GM12878 (cell line): ENCODE results near the gene FGF19. TPM values are rescaled to one million over a fixed set of nuclear protein-coding genes. Genes with fewer than 3 reads are reported as not detected.
A peak's percentile ranks its signal among the peaks of the same experiment; 100 is the strongest.

Source experiments
- ATAC-seq: fragments of 200-7000 bp; cut with Tn5 transposase; 3 replicates; pipeline ENCODE4 v1.9.1; 2020; ENCODE audit warnings: mild to moderate bottlenecking, moderate library complexity
- BruUV-seq: library from RNA; stranded (reverse); fragments of 400-500 nt; replicated peaks from 2 replicates; lab custom pipeline; 2021; lab: Mats Ljungman, UMichigan
- CTCF ChIA-PET: fragments of 300-600 bp; sonication (Branson Sonifier 250); formaldehyde crosslinking; extraction: SDS; loops from one replicate; lab custom pipeline; 2021; ENCODE audit warnings: inconsistent platforms; lab: Yijun Ruan, JAX
- POLR2A ChIA-PET: fragments of 350-600 bp; formaldehyde crosslinking; extraction: SDS; loops from one replicate; lab custom pipeline; 2021; ENCODE audit warnings: inconsistent platforms; lab: Charles Lee
- RAD21 ChIA-PET: fragments of 300-600 bp; sonication (Branson Sonifier 250); formaldehyde crosslinking; loops from one replicate; lab custom pipeline; 2023; ENCODE audit warnings: antibody characterized with exemption; ENCODE audit not compliant: unreplicated experiment; lab: Charles Lee
- SMC1A ChIA-PET: fragments of 300-600 bp; sonication (Branson Sonifier 250); formaldehyde crosslinking; loops from one replicate; lab custom pipeline; 2023; ENCODE audit not compliant: unreplicated experiment, uncharacterized antibody; lab: Charles Lee
- DNase-seq: peaks from one replicate; pipeline ENCODE4 v3.0.0-alpha.2; 2011; ENCODE audit warnings: low read depth, low spot score
- FAIRE-seq: peaks from 3 replicates; lab custom pipeline; 2011; peaks lifted over from hg19 to GRCh38; lab: Jason Lieb, UNC
- H2AFZ ChIP-seq: 2 replicates; pipeline ENCODE4 v1.6.0; 2011; ENCODE audit warnings: low read depth, low read length, control low read depth; ENCODE audit not compliant: control insufficient read depth
- H3K27ac ChIP-seq: 2 replicates; pipeline ENCODE4 v1.5.1; 2011; ENCODE audit warnings: control low read depth; ENCODE audit not compliant: control insufficient read depth, insufficient read depth
- H3K27me3 ChIP-seq, 2 experiments: replicated peaks in 1 of 2; 2 replicates each; pipeline versions ENCODE4 v1.6.0 to v1.6.1; 2011; ENCODE audit warnings: low read length in 1 of 2; ENCODE audit not compliant: control insufficient read depth in 2 of 2, insufficient read depth in 2 of 2
- H3K36me3 ChIP-seq, 2 experiments: 2 replicates each; pipeline ENCODE4 v1.5.1; 2011; ENCODE audit warnings: low read length in 1 of 2; ENCODE audit not compliant: control insufficient read depth in 2 of 2, insufficient read depth in 2 of 2
- H3K4me1 ChIP-seq: 2 replicates; pipeline ENCODE4 v1.6.1; 2011; ENCODE audit warnings: mild to moderate bottlenecking, low read length, moderate library complexity, mixed read lengths; ENCODE audit not compliant: control insufficient read depth, insufficient read depth
- H3K4me2 ChIP-seq: 2 replicates; pipeline ENCODE4 v1.6.0; 2011; ENCODE audit warnings: control low read depth; ENCODE audit not compliant: control insufficient read depth, insufficient read depth
- H3K4me3 ChIP-seq: fragments of 200-600 bp; sonication (generic); 2 replicates; pipeline ENCODE4 v1.5.1; 2016
- H3K79me2 ChIP-seq: 2 replicates; pipeline ENCODE4 v1.6.0; 2011; ENCODE audit warnings: low read length; ENCODE audit not compliant: control insufficient read depth, insufficient read depth
- H3K9ac ChIP-seq: 2 replicates; pipeline ENCODE4 v1.8.0; 2011; ENCODE audit warnings: low read length, control low read depth, mixed read lengths; ENCODE audit not compliant: control insufficient read depth, insufficient read depth
- H3K9me3 ChIP-seq: replicated peaks from 3 replicates; pipeline ENCODE4 v1.5.1; 2011; ENCODE audit warnings: mild to moderate bottlenecking, low read length; ENCODE audit not compliant: control insufficient read depth, insufficient read depth
- H4K20me1 ChIP-seq: 2 replicates; pipeline ENCODE4 v1.6.0; 2011; ENCODE audit not compliant: control insufficient read depth, insufficient read depth
- HDAC2 ChIP-seq: fragments of 200-600 bp; sonication (generic); IDR thresholded peaks from 2 replicates; pipeline ENCODE4 v1.6.1; 2017
- NFIC ChIP-seq: IDR thresholded peaks from 2 replicates; pipeline ENCODE4 v1.6.1; 2012; ENCODE audit warnings: low read depth, mild to moderate bottlenecking, inconsistent platforms, low read length, moderate library complexity
- POLR2A ChIP-seq: IDR thresholded peaks from 2 replicates; pipeline ENCODE4 v1.6.1; 2011; ENCODE audit warnings: low read depth, mild to moderate bottlenecking, low read length
- RAD21 ChIP-seq: IDR thresholded peaks from 2 replicates; pipeline ENCODE4 v1.6.1; 2011; ENCODE audit warnings: mild to moderate bottlenecking, low read depth, low read length, moderate library complexity; ENCODE audit not compliant: insufficient read depth
- TAF1 ChIP-seq: IDR thresholded peaks from 2 replicates; pipeline ENCODE4 v1.6.1; 2011; ENCODE audit warnings: mild to moderate bottlenecking, low read depth, low read length, borderline replicate concordance
- whole genome bisulfite sequencing: methylation state at CpG from one replicate; pipeline ENCODE4 v1.1.6; 2016; ENCODE audit warnings: low lambda C conversion rate; ENCODE audit not compliant: insufficient replicate concordance, insufficient coverage; ENCODE audit errors: missing lambda C conversion rate; 5-methylcytosine and 5-hydroxymethylcytosine counted together
- in situ Hi-C: fragments of 300-500 bp; cut with MboI; formaldehyde crosslinking; loops from 9 replicates; pipeline ENCODE4 v1.14.3; 2018; ENCODE audit warnings: mixed read lengths
- intact Hi-C: fragments of 100-400 bp; cut with micrococcal nuclease; formaldehyde crosslinking; loops from one replicate; pipeline ENCODE4 v1.14.2; 2022; ENCODE audit not compliant: unreplicated experiment
- polyA plus RNA-seq, 11 experiments: library from polyadenylated mRNA; depleted of rRNA in 4 of 11; unstranded in 6 of 11; stranded (reverse) in 5 of 11; fragments of >200 nt; fragmentation: Nextera tagmentation in 4 of 11; fragmentation: Illumina TruSeq in 1 of 11; extraction: Ambion mirVana in 4 of 11; extraction: Trizol in 1 of 11; gene quantifications; 1 replicate in 1 of 11; 2 replicates in 10 of 11; pipeline versions ENCODE4 v1.2.1 to v1.2.3, GENCODE V29; 2011 to 2016; ENCODE audit warnings: inconsistent platforms in 2 of 11, missing spikeins in 2 of 11, low read depth in 1 of 11
- total RNA-seq, 4 experiments: library from RNA; depleted of rRNA in 3 of 4; stranded (reverse); fragments of >200 nt in 3 of 4; fragmentation: Illumina TruSeq in 1 of 4; extraction: Trizol in 1 of 4; gene quantifications; 2 replicates each; pipeline versions ENCODE4 v1.2.1 to v1.2.3, GENCODE V29; 2013 to 2021

The FGF19 gene
- total and polyA plus RNA-seq, 10 of the 15 experiments (the other 5 are each of a cell fraction or from before 2014, with no cell fraction given), result 0.08 TPM; not detected in 9

GRCh38 chr11:69666752-69667536 is 36.9 kb downstream of the FGF19 start:
- Histone ChIP-seq H3K79me2 (no peaks in the 10 kb centered on the region; the same call in 1 of the 2 replicates), H3K9ac (no peak overlapping the region), H3K9me3 (no peaks in the 10 kb centered on the region), H3K4me1 (no peaks in the 10 kb centered on the region), H3K4me2 (no peak overlapping the region), H3K4me3 (no peak overlapping the region), H4K20me1 (peaks cover 3% of the 10 kb centered on the region; the same call in 1 of the 2 replicates), H3K36me3 (peaks cover 4 to 15% of the 10 kb centered on the region in 2 experiments), H3K27ac (no peak overlapping the region), H2AFZ (no peak overlapping the region), H3K27me3 (no peaks in the 10 kb centered on the region)
- intact Hi-C loops (no loop called here), in situ Hi-C loops (loop anchor here (10.0 kb wide), 1 partner anchor 562 kb away; no protein-coding TSS in a partner anchor)
- DNase-seq, result no peak
- ATAC-seq, result no peak
- ChIA-PET CTCF (interaction anchor here (3.9 kb wide), 1 partner anchor 374 kb away, joined by 17 read pairs; the partner anchor contains the start of gene MYEOV), SMC1A (no interaction called here), RAD21 (no interaction called here), POLR2A (no interaction called here)
- FAIRE-seq, result no peak
- no TSS peak for BruUV-seq
- TF ChIP-seq RAD21 (no peak), TAF1 (no peak), HDAC2 (no peak)
- 93% methylated on average over 33 of the region's 33 CpGs for WGBS

- in situ Hi-C loops (loop anchor here (10.0 kb wide), 1 partner anchor 561 kb away; no protein-coding TSS in a partner anchor), intact Hi-C loops (no loop called here)
- ATAC-seq, result no peak
- FAIRE-seq, result no peak
- peaks cover 4 to 13% of the 10 kb centered on the region in 2 experiments for H3K36me3 ChIP-seq
- POLR2A ChIA-PET, result no interaction called here
- DNase-seq, result no peak
- no peak overlapping the region for H3K4me2 ChIP-seq
- no peak overlapping the region for H3K4me3 ChIP-seq
- H3K4me1 ChIP-seq, result no peaks in the 10 kb centered on the region
- H3K9ac ChIP-seq, result no peak overlapping the region
- 87% methylated on average over 14 of the region's 14 CpGs for WGBS
- CTCF ChIA-PET, result no interaction called here
- no peaks in the 10 kb centered on the region; the same call in 1 of the 2 replicates for H3K79me2 ChIP-seq
- H3K9me3 ChIP-seq, result no peaks in the 10 kb centered on the region
- H2AFZ ChIP-seq, result no peak overlapping the region
- H3K27me3 ChIP-seq, result no peaks in the 10 kb centered on the region
- BruUV-seq, result no TSS peak
- TF ChIP-seq NFIC, result no peak
- TF ChIP-seq POLR2A, result peak; percentile 20; the same call in 1 of the 2 replicates
- no peak overlapping the region for H3K27ac ChIP-seq
- H4K20me1 ChIP-seq, result peaks cover 3% of the 10 kb centered on the region; the same call in 1 of the 2 replicates
- SMC1A ChIA-PET, result no interaction called here
- RAD21 ChIA-PET, result no interaction called here
These were observed 37.6 kb downstream of the FGF19 start for GRCh38 chr11:69666261-69666660.
